Subcutaneous adipose tissue (tissue), 4 donors: ENCODE data around the gene CAPN12. TPM values are rescaled to one million over a fixed set of nuclear protein-coding genes. Genes with fewer than 3 reads are reported as not detected.

ENCODE experiments used
- CTCF ChIP-seq: fragments of 450-650 bp; IDR thresholded peaks from one replicate; pipeline ENCODE4 v1.5.1; 2016; ENCODE audit warnings: low read depth, mild to moderate bottlenecking, control low read depth, antibody characterized with exemption, moderate library complexity
- total RNA-seq, 4 donors: library from RNA; depleted of rRNA; stranded (reverse); fragments of >200 nt; gene quantifications; one replicate each; pipeline ENCODE4 v1.1.0, GENCODE V29; 2016

Gene CAPN12
- total RNA-seq = 1 to 10 TPM in 1 of 4 donors, under 1 TPM in 2, not detected in 1; 0.57 to 1.8 (median 0.68) TPM

- TF ChIP-seq CTCF = no peak
These were observed at the start of gene CAPN12 for GRCh38 chr19:38744298-38744681. Gene CAPN12, minus strand, starts transcription at chr19:38744474. Its CDS starts 309 bp downstream, at chr19:38744165.

- TF ChIP-seq CTCF = no peak
These were observed 49.4 kb upstream of the CAPN12 start for GRCh38 chr19:38793671-38794070.

GRCh38 chr19:38793177-38793576 is 48.9 kb upstream of the CAPN12 start:
- TF ChIP-seq CTCF = no peak

- no peak for TF ChIP-seq CTCF
These were observed 48.2 kb upstream of the CAPN12 start for GRCh38 chr19:38792250-38793111.

- TF ChIP-seq CTCF = no peak
These were observed 44.4 kb upstream of the CAPN12 start, which contains the start of gene LGALS7B for GRCh38 chr19:38788478-38789243. Gene LGALS7B, plus strand, starts transcription at chr19:38789200. Its CDS starts 27 bp downstream, at chr19:38789227.

- TF ChIP-seq CTCF = no peak
These were observed 42.4 kb upstream of the CAPN12 start for GRCh38 chr19:38786572-38787265.
